ENCODE data around the gene IL23R. TPM values are rescaled to one million over a fixed set of nuclear protein-coding genes. Genes with fewer than 3 reads are reported as not detected.

The IL23R gene
- total RNA-seq, 1 donor from 2014 or later, result 0.14 TPM

DNA sequence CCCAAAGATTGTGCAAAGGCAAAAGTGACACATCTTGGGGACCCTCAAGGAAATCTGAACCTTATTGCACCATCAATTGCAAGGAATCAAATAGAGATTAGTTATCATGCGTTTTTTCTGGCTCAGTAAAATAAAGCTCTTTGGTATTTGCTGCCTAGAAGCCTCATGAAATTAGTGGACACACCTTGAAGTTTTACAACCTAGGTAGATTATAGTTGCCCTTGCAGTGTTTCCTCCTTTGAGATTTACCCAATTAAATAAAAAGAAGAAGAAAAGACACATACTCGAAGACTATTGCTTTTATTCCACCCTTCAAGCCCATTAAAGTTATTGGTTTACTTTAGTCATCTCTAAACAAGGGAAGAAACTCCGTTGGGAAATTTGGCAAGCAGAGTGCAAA lies 70.0 kb downstream of the IL23R start:
- Mint-ChIP-seq H3K27me3 (no peaks in the 10 kb centered on the region), H3K27ac (no peak overlapping the region), H3K9me3 (no peaks in the 10 kb centered on the region), H3K4me3 (no peak overlapping the region), H3K36me3 (no peaks in the 10 kb centered on the region), H3K4me1 (ENCODE audit: unreplicated experiment) (no peaks in the 10 kb centered on the region)
- TF ChIP-seq, protein P1, sequence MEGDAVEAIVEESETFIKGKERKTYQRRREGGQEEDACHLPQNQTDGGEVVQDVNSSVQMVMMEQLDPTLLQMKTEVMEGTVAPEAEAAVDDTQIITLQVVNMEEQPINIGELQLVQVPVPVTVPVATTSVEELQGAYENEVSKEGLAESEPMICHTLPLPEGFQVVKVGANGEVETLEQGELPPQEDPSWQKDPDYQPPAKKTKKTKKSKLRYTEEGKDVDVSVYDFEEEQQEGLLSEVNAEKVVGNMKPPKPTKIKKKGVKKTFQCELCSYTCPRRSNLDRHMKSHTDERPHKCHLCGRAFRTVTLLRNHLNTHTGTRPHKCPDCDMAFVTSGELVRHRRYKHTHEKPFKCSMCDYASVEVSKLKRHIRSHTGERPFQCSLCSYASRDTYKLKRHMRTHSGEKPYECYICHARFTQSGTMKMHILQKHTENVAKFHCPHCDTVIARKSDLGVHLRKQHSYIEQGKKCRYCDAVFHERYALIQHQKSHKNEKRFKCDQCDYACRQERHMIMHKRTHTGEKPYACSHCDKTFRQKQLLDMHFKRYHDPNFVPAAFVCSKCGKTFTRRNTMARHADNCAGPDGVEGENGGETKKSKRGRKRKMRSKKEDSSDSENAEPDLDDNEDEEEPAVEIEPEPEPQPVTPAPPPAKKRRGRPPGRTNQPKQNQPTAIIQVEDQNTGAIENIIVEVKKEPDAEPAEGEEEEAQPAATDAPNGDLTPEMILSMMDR (conservative IDR thresholded peaks at IDR 0.05), result no peak
- no peak for DNase-seq (ENCODE audit: extremely low spot score, unreplicated experiment)

DNA sequence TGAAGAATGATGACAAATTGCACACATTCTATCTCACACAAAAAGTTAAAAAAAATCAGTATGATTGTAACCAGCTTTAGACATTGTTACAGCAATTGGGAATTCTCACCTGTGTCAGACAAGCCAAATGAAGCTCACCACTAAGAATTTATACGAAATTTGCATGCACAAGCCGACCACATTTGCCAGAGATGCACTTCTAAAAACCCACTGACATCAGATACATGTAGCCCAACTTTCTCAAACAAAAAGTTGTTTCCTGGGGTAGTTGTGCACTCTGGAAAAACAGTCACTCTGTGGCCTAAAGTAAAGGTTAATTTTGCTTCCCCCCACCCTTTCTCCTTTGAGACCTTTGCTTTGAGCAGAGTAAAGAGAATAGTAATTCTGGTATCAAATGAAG lies 73.5 kb downstream of the IL23R start:
- Mint-ChIP-seq H3K4me3 (no peak overlapping the region), H3K4me1 (ENCODE audit: unreplicated experiment) (no peaks in the 10 kb centered on the region), H3K27me3 (no peaks in the 10 kb centered on the region), H3K27ac (no peak overlapping the region), H3K9me3 (no peaks in the 10 kb centered on the region), H3K36me3 (no peaks in the 10 kb centered on the region)
- TF ChIP-seq, protein P1 (conservative IDR thresholded peaks at IDR 0.05), result no peak
- no peak for DNase-seq (ENCODE audit: extremely low spot score, unreplicated experiment)

DNA sequence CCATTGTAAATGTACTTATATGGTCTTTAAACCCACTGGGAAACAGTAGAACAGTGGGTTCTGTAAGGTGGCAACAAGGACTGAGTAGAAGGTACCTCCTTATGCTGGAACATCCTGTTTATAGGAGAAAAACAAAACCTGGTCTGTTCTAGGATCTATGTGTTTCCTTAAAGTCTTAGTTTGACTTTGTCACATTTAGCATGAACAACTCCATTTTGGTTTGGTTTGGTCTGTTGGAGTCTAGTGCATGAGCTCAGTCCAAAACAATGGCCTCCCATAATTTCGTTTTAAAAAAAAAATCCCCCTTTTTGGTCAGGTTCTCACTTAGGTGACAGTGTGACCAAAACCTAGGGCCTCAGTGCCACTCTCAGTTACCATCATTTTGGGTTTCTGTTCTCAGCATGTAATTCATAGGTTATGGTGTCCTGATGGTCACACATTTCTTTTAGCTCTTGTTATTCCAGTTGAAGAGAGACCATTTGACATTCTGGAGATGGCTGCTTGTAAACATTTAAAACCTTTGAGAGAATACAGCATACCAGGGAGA lies 75.0 kb downstream of the IL23R start:
- no peak for DNase-seq (ENCODE audit: extremely low spot score, unreplicated experiment)
- Mint-ChIP-seq H3K27ac (no peak overlapping the region), H3K4me3 (no peak overlapping the region), H3K9me3 (no peaks in the 10 kb centered on the region), H3K27me3 (peaks cover 6% of the 10 kb centered on the region), H3K36me3 (no peaks in the 10 kb centered on the region), H3K4me1 (ENCODE audit: unreplicated experiment) (no peaks in the 10 kb centered on the region)
- TF ChIP-seq, protein P1 (conservative IDR thresholded peaks at IDR 0.05), result no peak

DNA sequence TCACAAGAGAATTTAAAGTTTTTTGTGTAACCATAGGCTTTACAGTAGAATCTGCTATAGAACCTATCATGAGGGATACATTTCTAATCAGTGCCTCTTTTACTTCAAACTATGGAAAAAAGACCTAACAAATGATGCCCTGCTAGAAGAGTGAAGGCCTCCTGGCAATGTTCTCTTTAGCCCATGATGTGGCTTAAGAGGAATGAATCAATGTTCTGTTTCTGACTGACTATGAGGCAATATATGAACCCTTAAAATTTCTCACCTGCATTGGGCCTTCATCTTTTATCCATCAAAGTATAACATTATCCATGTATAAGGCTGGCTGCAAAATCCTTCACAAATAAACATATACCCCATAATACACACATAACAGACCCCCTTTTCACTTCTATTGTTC lies 75.8 kb downstream of the IL23R start:
- no peak for DNase-seq (ENCODE audit: extremely low spot score, unreplicated experiment)
- no peaks in the 10 kb centered on the region for H3K36me3 Mint-ChIP-seq
- peaks cover 9% of the 10 kb centered on the region for H3K27me3 Mint-ChIP-seq
- H3K4me3 Mint-ChIP-seq, result no peak overlapping the region
- no peaks in the 10 kb centered on the region for H3K4me1 Mint-ChIP-seq (ENCODE audit: unreplicated experiment)
- H3K27ac Mint-ChIP-seq, result no peak overlapping the region
- H3K9me3 Mint-ChIP-seq, result no peaks in the 10 kb centered on the region
- TF ChIP-seq, protein P1 (conservative IDR thresholded peaks at IDR 0.05), result no peak

DNA sequence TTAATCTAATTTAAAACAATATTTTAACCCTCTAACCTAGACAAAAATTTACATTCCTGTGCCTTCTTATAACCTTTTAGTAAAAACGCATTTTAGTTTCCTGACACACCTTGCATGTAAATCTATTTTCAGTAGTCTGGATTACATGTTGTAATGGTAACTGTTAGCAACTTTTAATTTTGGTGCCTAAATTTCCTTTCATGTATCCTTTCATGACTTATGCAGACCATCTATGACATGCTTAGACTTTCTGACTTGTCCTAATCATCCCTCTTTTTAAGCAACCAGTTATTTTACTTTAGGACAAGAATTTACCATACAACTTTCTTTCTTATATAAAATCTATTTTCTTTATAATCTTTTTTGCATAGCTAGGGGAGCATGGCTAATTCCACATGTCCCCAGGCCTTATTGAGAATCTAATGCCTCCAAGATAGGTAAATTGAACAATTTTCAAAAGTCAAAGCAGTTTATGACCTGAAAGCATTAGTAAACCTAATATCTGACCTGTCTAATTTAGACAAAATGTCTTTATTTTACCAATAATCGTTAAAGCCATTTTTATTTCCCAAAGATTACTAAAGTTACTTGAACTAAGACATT lies 83.9 kb downstream of the IL23R start:
- H3K4me1 Mint-ChIP-seq (ENCODE audit: unreplicated experiment), result no peaks in the 10 kb centered on the region

More for the DNA sequence above, 83.9 kb downstream of the IL23R start:
- TF ChIP-seq, protein P1 (conservative IDR thresholded peaks at IDR 0.05), result no peak
- Mint-ChIP-seq H3K36me3 (no peaks in the 10 kb centered on the region), H3K4me3 (no peak overlapping the region), H3K9me3 (peaks cover 5% of the 10 kb centered on the region), H3K27me3 (peaks cover 9% of the 10 kb centered on the region), H3K27ac (no peak overlapping the region)
- DNase-seq (ENCODE audit: extremely low spot score, unreplicated experiment), result no peak
